ENCODE measurements around the gene LCT. TPM values are rescaled to one million over a fixed set of nuclear protein-coding genes. Genes with fewer than 3 reads are reported as not detected.
A peak's percentile ranks its signal among the peaks of the same experiment; 100 is the strongest.
"Not testable (repeated sequence)": the region's sequence is repeated elsewhere in the genome, so short reads cannot be mapped to it uniquely, and the experiment has no call there.

The LCT gene
- total RNA-seq, 2 donors from 2014 or later, result 0.11 TPM

DNA sequence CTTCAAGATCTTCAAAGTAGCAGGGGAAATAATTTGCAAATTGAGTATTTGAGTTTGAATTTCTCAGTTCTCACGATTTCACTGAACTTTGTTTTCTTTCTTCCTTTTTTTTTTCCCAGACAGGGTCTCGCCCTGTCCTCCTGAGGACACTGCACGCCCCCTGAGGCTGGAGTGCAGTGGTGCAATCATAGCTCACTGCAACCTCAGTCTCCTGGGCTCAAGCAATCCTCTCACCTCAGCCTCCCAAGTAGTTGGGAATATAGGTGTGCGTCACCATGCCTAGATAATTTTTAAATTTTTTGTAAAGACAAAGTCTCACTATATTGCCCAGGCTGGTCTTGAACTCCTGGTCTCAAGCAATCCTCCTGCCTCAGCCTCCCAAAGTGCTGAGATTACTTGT is 41.3 kb downstream of the LCT start:
- not testable (repeated sequence) for H3K27me3 ChIP-seq (ENCODE audit: control insufficient read depth, insufficient read depth, low read length, poor library complexity, severe bottlenecking)
- TF ChIP-seq, protein P1, sequence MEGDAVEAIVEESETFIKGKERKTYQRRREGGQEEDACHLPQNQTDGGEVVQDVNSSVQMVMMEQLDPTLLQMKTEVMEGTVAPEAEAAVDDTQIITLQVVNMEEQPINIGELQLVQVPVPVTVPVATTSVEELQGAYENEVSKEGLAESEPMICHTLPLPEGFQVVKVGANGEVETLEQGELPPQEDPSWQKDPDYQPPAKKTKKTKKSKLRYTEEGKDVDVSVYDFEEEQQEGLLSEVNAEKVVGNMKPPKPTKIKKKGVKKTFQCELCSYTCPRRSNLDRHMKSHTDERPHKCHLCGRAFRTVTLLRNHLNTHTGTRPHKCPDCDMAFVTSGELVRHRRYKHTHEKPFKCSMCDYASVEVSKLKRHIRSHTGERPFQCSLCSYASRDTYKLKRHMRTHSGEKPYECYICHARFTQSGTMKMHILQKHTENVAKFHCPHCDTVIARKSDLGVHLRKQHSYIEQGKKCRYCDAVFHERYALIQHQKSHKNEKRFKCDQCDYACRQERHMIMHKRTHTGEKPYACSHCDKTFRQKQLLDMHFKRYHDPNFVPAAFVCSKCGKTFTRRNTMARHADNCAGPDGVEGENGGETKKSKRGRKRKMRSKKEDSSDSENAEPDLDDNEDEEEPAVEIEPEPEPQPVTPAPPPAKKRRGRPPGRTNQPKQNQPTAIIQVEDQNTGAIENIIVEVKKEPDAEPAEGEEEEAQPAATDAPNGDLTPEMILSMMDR (conservative IDR thresholded peaks at IDR 0.05), result peak; percentile 56
- 84 to 85% methylated on average over 4 of the region's 4 CpGs for WGBS, 2 experiments (ENCODE audit: insufficient coverage in 1 of 2, insufficient read length in 1 of 2)

DNA sequence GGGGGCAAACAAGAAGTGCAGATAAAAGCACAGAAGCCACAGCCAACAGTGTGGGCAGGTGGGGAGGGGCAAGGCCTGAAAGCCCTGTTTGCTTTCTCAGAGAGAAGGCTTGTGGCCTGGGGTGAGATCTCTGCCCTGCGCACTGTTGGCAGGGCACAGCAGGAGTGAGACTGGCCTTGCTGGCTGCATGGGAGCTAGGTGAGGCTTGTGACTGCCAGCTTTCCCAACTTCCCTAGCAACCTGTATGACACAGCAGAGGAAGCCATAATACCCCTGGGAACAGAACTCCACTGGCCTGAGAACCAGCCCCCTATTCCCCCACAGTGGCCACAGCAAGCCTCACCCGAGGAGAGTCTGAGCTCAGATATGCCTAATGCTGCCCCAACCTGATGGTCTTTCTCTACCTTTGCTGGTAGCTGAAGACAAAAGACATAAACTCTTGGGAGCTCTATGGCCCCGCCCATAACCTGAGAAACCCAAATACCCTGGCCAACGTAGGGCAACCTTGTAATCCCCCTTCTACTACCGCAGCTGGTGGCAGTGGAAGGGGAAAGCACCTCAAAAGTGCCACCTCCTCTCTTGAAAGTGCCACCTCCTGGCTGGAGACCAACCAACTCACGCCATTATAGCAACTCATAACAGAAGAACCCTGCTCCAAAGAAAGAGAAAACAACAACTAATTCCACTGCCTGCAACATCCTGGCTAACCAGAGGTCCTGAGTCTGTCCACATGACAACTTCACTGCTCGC is 44.4 kb downstream of the LCT start:
- Mint-ChIP-seq H3K4me1 (no peaks in the 10 kb centered on the region), H3K9me3 (peaks cover 15% of the 10 kb centered on the region)

More for the DNA sequence above, 41.3 kb downstream of the LCT start:
- not testable (repeated sequence) for H3K36me3 Mint-ChIP-seq (ENCODE audit: low read depth); H3K4me1 ChIP-seq (ENCODE audit: control insufficient read depth, insufficient read depth, low read length); H3K36me3 ChIP-seq (ENCODE audit: control insufficient read depth, insufficient read depth, low read length); H3K4me3 ChIP-seq (ENCODE audit: low read length); H3K27ac ChIP-seq (ENCODE audit: low read depth, low read length); H3K27ac Mint-ChIP-seq; H3K27me3 Mint-ChIP-seq (ENCODE audit: insufficient read depth); DNase-seq; H3K9ac ChIP-seq (ENCODE audit: extremely low read depth, low read length, poor library complexity, severe bottlenecking); H3K4me1 Mint-ChIP-seq; H3K4me3 Mint-ChIP-seq
- H3K9me3 Mint-ChIP-seq, result peaks cover 26% of the 10 kb centered on the region
- peaks cover 11% of the 10 kb centered on the region for H3K9me3 ChIP-seq (ENCODE audit: control insufficient read depth, low read length)

DNA sequence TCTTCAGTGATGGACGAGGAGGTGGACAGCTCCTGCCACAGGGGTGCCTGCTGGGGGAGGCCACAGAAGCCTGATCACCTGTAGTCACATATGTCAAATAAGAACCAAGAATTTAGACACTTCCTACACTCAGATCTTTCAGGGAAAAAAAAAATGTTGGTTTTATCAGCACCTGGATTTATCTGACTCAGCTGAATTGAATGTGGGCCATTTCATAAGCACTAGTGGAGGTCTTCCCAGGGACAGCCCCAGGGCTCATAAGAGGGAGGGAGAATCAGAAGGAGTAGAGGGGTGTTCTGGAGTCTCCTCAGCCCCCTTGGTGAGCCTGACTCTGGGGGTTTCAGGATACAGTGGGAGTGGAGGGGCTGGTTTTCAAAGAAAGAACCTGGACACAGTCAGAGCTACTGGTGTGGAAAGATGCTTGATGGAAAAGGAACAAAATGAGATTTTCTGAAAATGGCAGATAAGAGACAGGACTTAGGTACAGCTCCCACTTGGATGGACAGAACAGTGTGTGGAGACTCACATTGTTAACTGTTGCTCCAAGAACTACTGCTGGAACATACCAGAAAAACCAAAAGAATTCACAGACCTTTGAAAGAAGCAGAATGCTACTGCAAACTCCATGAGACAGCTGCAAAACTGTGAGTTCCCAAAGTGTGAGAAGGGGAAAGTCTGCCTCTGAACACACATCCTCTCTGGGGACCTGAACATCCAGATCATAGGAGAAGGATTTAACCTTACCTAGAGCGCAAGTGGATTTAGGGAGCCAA is 45.4 kb downstream of the LCT start:
- H3K36me3 ChIP-seq (ENCODE audit: control insufficient read depth, insufficient read depth, low read length), result peaks cover 6% of the 10 kb centered on the region
- Mint-ChIP-seq H3K27ac (no peak overlapping the region), H3K9me3 (peaks cover 15% of the 10 kb centered on the region), H3K4me1 (no peaks in the 10 kb centered on the region), H3K27me3 (ENCODE audit: insufficient read depth) (no peaks in the 10 kb centered on the region), H3K4me3 (no peak overlapping the region), H3K36me3 (ENCODE audit: low read depth) (peaks cover 10% of the 10 kb centered on the region)
- no peak overlapping the region for H3K9ac ChIP-seq (ENCODE audit: extremely low read depth, low read length, poor library complexity, severe bottlenecking)
- no peak for DNase-seq
- no peak overlapping the region for H3K4me3 ChIP-seq (ENCODE audit: low read length)
- no peak overlapping the region for H3K27ac ChIP-seq (ENCODE audit: low read depth, low read length)
- no peaks in the 10 kb centered on the region for H3K9me3 ChIP-seq (ENCODE audit: control insufficient read depth, low read length)
- TF ChIP-seq, protein P1 (conservative IDR thresholded peaks at IDR 0.05), result no peak
- 96% methylated on average over 2 of the region's 2 CpGs; no CpG with 5 or more reads in 1 of the 2 experiments for WGBS, 2 experiments (ENCODE audit: insufficient coverage in 1 of 2, insufficient read length in 1 of 2)
- H3K27me3 ChIP-seq (ENCODE audit: control insufficient read depth, insufficient read depth, low read length, poor library complexity, severe bottlenecking), result no peaks in the 10 kb centered on the region
- H3K4me1 ChIP-seq (ENCODE audit: control insufficient read depth, insufficient read depth, low read length), result no peaks in the 10 kb centered on the region

More for the DNA sequence above, 44.4 kb downstream of the LCT start:
- WGBS, 2 experiments (ENCODE audit: insufficient coverage in 1 of 2, insufficient read length in 1 of 2), result 80 to 89% methylated on average over 3 to 7 of the region's 7 CpGs
- no peak for DNase-seq
- Mint-ChIP-seq H3K4me3 (no peak overlapping the region), H3K27me3 (ENCODE audit: insufficient read depth) (no peaks in the 10 kb centered on the region), H3K27ac (no peak overlapping the region), H3K36me3 (ENCODE audit: low read depth) (peaks cover 3% of the 10 kb centered on the region)
- TF ChIP-seq, protein P1 (conservative IDR thresholded peaks at IDR 0.05), result no peak
- H3K9ac ChIP-seq (ENCODE audit: extremely low read depth, low read length, poor library complexity, severe bottlenecking), result no peak overlapping the region
- no peaks in the 10 kb centered on the region for H3K36me3 ChIP-seq (ENCODE audit: control insufficient read depth, insufficient read depth, low read length)
- H3K4me3 ChIP-seq (ENCODE audit: low read length), result no peak overlapping the region
- H3K27ac ChIP-seq (ENCODE audit: low read depth, low read length), result no peak overlapping the region
- H3K9me3 ChIP-seq (ENCODE audit: control insufficient read depth, low read length), result no peaks in the 10 kb centered on the region
- H3K27me3 ChIP-seq (ENCODE audit: control insufficient read depth, insufficient read depth, low read length, poor library complexity, severe bottlenecking), result no peaks in the 10 kb centered on the region
- H3K4me1 ChIP-seq (ENCODE audit: control insufficient read depth, insufficient read depth, low read length), result no peaks in the 10 kb centered on the region

Measured in endodermal cell (in vitro differentiated cells).